Measurements from ENCODE around the gene KIAA0825. TPM values are rescaled to one million over a fixed set of nuclear protein-coding genes. Genes with fewer than 3 reads are reported as not detected.

Gene KIAA0825
- total RNA-seq, 1 donor from 2014 or later, result 0.26 TPM

DNA sequence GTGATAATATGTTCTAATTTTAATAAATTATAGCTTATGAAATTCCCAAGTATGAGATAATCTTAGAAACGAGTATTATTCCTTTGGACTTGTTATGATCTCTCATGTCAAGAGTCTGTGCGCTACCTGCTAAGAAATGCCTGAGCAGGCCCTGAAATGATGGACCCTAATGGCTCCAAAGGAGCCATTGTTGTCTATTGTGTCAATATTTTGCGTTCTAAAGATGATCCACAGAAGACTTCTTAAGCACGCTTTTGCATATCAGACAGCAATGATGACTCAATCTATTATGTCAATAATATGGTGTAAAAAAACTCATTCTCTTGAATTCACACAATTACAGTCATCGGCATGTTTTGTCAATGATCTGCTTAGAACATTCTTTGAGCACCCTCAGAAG, 306.1 kb downstream of the KIAA0825 start:
- no peak overlapping the region for H3K4me3 ChIP-seq (ENCODE audit: low read depth, low read length)
- DNase-seq (ENCODE audit: low read depth) (peak; percentile 24), FAIRE-seq (no peak)
- no peaks in the 10 kb centered on the region for H3K27me3 ChIP-seq (ENCODE audit: control insufficient read depth, insufficient read depth, low read length)
- TF ChIP-seq, protein P1, sequence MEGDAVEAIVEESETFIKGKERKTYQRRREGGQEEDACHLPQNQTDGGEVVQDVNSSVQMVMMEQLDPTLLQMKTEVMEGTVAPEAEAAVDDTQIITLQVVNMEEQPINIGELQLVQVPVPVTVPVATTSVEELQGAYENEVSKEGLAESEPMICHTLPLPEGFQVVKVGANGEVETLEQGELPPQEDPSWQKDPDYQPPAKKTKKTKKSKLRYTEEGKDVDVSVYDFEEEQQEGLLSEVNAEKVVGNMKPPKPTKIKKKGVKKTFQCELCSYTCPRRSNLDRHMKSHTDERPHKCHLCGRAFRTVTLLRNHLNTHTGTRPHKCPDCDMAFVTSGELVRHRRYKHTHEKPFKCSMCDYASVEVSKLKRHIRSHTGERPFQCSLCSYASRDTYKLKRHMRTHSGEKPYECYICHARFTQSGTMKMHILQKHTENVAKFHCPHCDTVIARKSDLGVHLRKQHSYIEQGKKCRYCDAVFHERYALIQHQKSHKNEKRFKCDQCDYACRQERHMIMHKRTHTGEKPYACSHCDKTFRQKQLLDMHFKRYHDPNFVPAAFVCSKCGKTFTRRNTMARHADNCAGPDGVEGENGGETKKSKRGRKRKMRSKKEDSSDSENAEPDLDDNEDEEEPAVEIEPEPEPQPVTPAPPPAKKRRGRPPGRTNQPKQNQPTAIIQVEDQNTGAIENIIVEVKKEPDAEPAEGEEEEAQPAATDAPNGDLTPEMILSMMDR (IDR thresholded peaks at IDR 0.05; ENCODE audit: insufficient read depth, low read length, severe bottlenecking), result no peak
- H3K36me3 ChIP-seq (ENCODE audit: control insufficient read depth, insufficient read depth, low read length), result no peaks in the 10 kb centered on the region

DNA sequence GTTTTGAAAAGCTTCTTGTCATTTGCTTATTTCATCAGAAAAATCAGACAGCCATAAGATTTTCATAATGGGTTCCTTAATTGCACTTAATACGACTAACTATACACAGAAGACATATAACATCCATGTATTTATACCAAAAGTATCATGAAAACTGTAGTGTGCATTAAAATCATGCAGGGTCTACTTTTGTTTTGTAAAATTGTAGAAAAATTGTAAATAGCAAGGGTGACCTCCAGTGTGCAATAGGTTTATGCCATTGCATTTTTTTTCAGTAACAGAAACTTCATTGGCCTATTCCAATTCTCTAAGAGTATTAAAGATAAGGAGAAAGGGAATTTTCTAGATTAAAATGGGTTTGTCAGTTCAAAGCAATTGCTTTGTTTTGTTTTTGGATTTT, 307.6 kb downstream of the KIAA0825 start:
- FAIRE-seq, result no peak
- DNase-seq (ENCODE audit: low read depth), result no peak
- TF ChIP-seq, protein P1 (IDR thresholded peaks at IDR 0.05; ENCODE audit: insufficient read depth, low read length, severe bottlenecking), result no peak
- Histone ChIP-seq H3K27me3 (ENCODE audit: control insufficient read depth, insufficient read depth, low read length) (no peaks in the 10 kb centered on the region), H3K36me3 (ENCODE audit: control insufficient read depth, insufficient read depth, low read length) (no peaks in the 10 kb centered on the region), H3K4me3 (ENCODE audit: low read depth, low read length) (no peak overlapping the region)

DNA sequence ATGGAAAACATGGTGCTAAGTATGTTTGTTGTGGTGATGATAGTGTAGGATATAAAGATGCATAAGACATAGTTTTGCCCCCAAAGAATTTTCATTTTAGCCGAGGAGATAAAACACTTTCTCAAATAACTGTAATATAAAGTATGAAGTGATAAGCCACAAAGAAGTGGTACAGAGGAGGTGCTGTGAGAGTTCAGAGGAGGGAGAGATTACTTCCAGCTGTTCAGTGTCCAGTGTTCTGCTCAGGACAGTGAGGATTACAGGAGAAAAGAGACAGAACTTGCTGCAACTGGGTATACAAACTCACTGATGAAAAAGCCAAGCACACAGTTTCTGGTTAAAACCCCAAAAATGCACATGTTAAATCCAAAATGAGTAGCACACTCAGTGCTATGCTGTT, 309.3 kb downstream of the KIAA0825 start:
- TF ChIP-seq, protein P1 (IDR thresholded peaks at IDR 0.05; ENCODE audit: insufficient read depth, low read length, severe bottlenecking), result no peak
- Histone ChIP-seq H3K27me3 (ENCODE audit: control insufficient read depth, insufficient read depth, low read length) (no peaks in the 10 kb centered on the region), H3K4me3 (ENCODE audit: low read depth, low read length) (no peak overlapping the region), H3K36me3 (ENCODE audit: control insufficient read depth, insufficient read depth, low read length) (no peaks in the 10 kb centered on the region)
- FAIRE-seq (no peak), DNase-seq (ENCODE audit: low read depth) (no peak)

DNA sequence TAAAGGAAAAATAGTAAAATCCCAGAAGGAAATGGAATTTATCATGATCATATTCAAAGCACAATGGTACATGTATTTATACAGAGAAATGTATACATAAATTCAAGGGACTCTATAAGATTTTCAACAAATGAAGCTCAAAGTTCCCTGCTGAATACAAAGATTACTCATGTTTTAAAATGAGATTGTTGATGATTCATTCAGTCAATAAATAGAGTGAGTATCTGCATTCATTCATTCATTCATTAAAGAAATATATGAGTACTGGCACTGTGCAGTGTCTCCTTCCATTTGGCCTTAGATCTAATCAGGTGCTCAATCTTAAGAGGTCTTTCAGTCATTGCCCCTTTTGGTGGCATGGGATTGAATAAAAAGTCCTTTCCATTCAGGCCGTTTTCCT, 310.0 kb downstream of the KIAA0825 start:
- Histone ChIP-seq H3K36me3 (ENCODE audit: control insufficient read depth, insufficient read depth, low read length) (no peaks in the 10 kb centered on the region), H3K4me3 (ENCODE audit: low read depth, low read length) (no peak overlapping the region), H3K27me3 (ENCODE audit: control insufficient read depth, insufficient read depth, low read length) (no peaks in the 10 kb centered on the region)
- FAIRE-seq, result no peak
- TF ChIP-seq, protein P1 (IDR thresholded peaks at IDR 0.05; ENCODE audit: insufficient read depth, low read length, severe bottlenecking), result no peak
- DNase-seq (ENCODE audit: low read depth), result peak; percentile 59

DNA sequence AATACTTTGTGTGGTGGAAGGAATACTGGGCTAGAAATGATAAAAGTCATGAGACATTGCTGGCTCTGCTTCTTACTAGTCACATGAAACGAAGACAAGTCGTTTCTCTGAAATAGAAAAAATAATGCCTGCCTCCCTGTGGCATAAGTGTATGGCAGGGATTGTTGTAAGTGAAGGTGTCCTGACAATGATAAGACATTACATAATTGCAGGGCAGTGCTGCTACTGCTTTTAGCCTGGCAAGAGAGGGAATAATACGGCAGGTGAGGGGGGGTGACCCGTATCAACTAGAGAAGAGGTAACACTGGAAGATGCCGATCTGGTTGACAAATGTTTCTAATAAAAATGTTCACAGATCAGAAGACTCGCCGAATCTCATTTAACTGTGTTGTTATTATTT, 314.3 kb downstream of the KIAA0825 start:
- FAIRE-seq (no peak), DNase-seq (ENCODE audit: low read depth) (no peak)
- no peaks in the 10 kb centered on the region for H3K27me3 ChIP-seq (ENCODE audit: control insufficient read depth, insufficient read depth, low read length)
- no peak overlapping the region for H3K4me3 ChIP-seq (ENCODE audit: low read depth, low read length)
- H3K36me3 ChIP-seq (ENCODE audit: control insufficient read depth, insufficient read depth, low read length), result no peaks in the 10 kb centered on the region
- TF ChIP-seq, protein P1 (IDR thresholded peaks at IDR 0.05; ENCODE audit: insufficient read depth, low read length, severe bottlenecking), result no peak

DNA sequence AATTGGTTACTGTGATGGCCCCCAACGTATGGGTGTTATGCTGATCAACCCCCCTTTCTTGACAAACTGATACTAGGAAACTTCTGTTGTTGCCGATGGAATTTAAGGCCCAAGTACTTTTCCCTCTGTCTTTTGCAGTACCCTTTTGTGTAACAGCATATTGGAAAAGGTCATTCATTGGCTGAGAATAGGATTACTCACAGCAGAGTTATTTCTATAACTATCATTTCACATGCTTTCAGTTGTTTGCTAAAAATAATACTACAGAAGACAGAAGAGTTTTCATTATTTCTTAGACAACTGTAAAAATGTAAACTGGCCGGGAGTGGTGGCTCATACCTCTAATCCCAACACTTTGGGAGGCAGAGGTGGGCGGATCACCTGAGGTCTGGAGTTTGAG, 329.5 kb downstream of the KIAA0825 start:
- Histone ChIP-seq H3K4me3 (ENCODE audit: low read depth, low read length) (no peak overlapping the region), H3K36me3 (ENCODE audit: control insufficient read depth, insufficient read depth, low read length) (no peaks in the 10 kb centered on the region), H3K27me3 (ENCODE audit: control insufficient read depth, insufficient read depth, low read length) (no peaks in the 10 kb centered on the region)
- FAIRE-seq, result no peak
- DNase-seq (ENCODE audit: low read depth), result no peak
- TF ChIP-seq, protein P1 (IDR thresholded peaks at IDR 0.05; ENCODE audit: insufficient read depth, low read length, severe bottlenecking), result no peak

Data from bronchial epithelial cell (primary cell).